Skeletal muscle satellite cell (primary cell): ENCODE data around the gene NSG2.

Experiments used
- H3K27me3 ChIP-seq: 2 replicates; pipeline ENCODE4 v1.7.0; 2013; ENCODE audit warnings: low read length; ENCODE audit not compliant: control insufficient read depth, insufficient read depth
- H3K36me3 ChIP-seq: 2 replicates; pipeline ENCODE4 v1.7.0; 2013; ENCODE audit warnings: mild to moderate bottlenecking, control low read depth, low read length; ENCODE audit not compliant: insufficient read depth
- H3K4me1 ChIP-seq: 2 replicates; pipeline ENCODE4 v1.7.0; 2013; ENCODE audit warnings: low read length; ENCODE audit not compliant: control insufficient read depth, insufficient read depth
- H3K4me2 ChIP-seq: 2 replicates; pipeline ENCODE4 v1.7.0; 2013; ENCODE audit warnings: mild to moderate bottlenecking, low read length
- H3K4me3 ChIP-seq: 2 replicates; pipeline ENCODE4 v1.7.0; 2013; ENCODE audit warnings: low read length
- H3K9ac ChIP-seq: 2 replicates; pipeline ENCODE4 v1.7.0; 2013; ENCODE audit warnings: mild to moderate bottlenecking, low read depth, low read length, moderate library complexity
- H3K9me3 ChIP-seq: replicated peaks from 2 replicates; pipeline ENCODE4 v1.7.0; 2013; ENCODE audit warnings: mild to moderate bottlenecking, control low read depth, low read length

The NSG2 gene

DNA sequence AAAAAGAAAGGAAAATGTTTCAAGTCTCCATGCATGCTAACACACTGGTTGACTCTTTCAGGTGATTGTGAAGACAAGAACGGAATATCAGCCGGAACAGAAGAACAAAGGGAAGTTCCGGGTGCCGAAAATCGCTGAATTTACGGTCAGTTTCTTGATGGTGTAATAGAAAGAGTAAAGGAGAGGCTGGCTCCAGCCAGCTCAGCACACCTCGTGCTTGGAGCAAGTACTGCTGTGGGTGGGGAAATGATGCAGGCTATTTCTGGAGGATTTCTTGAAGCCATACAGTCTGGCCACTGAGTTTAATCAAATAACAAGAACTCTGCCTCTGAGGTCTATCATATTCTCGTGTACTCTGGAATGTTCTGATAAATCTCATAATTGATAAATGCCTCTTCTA, 18.7 kb downstream of the NSG2 start:
- Histone ChIP-seq H3K4me2 (no peak overlapping the region), H3K27me3 (no peaks in the 10 kb centered on the region), H3K9ac (no peak overlapping the region), H3K36me3 (no peaks in the 10 kb centered on the region), H3K4me3 (no peak overlapping the region), H3K4me1 (no peaks in the 10 kb centered on the region), H3K9me3 (no peaks in the 10 kb centered on the region)

DNA sequence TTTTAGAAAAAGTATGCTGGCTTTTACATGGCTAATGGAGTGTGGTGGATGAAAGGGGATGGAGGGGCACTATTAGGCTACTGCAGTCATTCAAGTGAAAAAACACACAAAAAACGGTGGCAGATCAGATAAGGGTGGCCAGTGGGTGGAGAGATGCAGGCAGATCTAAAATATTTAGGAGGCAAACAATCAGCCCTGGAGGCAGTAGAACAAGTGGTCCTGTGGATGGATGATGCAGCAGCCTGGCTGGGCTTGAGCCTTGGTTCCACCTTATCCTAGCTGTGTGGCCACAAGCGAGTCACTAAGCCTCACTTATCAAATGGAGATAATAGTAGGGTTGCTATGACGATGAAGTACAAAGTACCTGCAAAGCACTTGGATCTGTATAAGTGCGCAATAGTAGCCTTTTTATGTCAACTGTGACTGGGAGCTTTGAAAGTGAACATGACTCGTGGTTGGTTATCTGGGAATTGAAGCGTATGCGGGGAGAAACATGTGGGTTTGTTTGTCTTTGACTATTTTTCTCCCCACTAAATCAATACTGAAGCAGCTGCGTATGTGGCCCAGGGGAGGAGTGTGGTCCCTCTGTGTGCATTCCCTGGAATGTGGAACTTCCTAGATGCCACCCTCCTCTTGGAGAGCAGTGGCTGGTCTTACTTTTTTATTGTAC, 20.2 kb downstream of the NSG2 start:
- no peaks in the 10 kb centered on the region for H3K4me1 ChIP-seq
- no peaks in the 10 kb centered on the region for H3K36me3 ChIP-seq
- H3K9me3 ChIP-seq = no peaks in the 10 kb centered on the region
- H3K4me2 ChIP-seq = no peak overlapping the region
- H3K4me3 ChIP-seq = no peak overlapping the region
- no peaks in the 10 kb centered on the region for H3K27me3 ChIP-seq
- no peak overlapping the region for H3K9ac ChIP-seq

GRCh38 chr5:174067499-174067898, 22.0 kb downstream of the NSG2 start:
- Histone ChIP-seq H3K9me3 (no peaks in the 10 kb centered on the region), H3K27me3 (no peaks in the 10 kb centered on the region), H3K9ac (no peak overlapping the region), H3K36me3 (no peaks in the 10 kb centered on the region), H3K4me3 (no peak overlapping the region), H3K4me1 (no peaks in the 10 kb centered on the region), H3K4me2 (no peak overlapping the region)

- H3K9ac ChIP-seq = no peak overlapping the region
- H3K4me2 ChIP-seq = no peak overlapping the region
- no peak overlapping the region for H3K4me3 ChIP-seq
- H3K9me3 ChIP-seq = no peaks in the 10 kb centered on the region
- no peaks in the 10 kb centered on the region for H3K36me3 ChIP-seq
- H3K27me3 ChIP-seq = no peaks in the 10 kb centered on the region
- H3K4me1 ChIP-seq = no peaks in the 10 kb centered on the region
Observed at GRCh38 chr5:174071484-174071883, 26.0 kb downstream of the NSG2 start.

DNA sequence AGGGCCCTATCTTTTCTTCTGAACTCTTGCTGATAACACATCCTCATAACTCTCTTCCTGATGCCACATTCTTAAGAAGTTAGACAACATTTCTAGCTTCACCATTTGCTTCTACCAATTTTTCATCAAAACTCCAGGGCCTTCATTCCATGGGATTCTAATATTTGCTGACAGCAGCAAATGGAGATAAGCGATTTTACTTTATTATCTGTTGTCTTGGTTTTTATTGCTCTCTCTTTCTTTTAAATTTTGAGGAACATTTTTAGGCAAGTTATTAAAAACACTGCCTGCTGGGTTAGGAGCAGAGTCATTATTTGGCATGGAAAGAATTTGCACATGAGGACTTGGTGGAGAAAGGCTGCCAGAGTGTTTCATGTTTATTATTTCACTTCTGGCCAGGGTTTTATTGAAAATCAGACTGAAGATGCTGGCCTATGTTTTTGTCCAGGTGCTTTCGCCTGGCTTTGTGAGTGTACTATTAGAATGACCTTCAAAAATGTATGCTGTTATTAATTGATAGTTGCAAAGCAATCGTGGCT, 27.7 kb downstream of the NSG2 start:
- Histone ChIP-seq H3K4me1 (no peaks in the 10 kb centered on the region), H3K9ac (no peak overlapping the region), H3K4me3 (no peak overlapping the region), H3K4me2 (no peak overlapping the region), H3K9me3 (no peaks in the 10 kb centered on the region), H3K36me3 (no peaks in the 10 kb centered on the region), H3K27me3 (no peaks in the 10 kb centered on the region)

DNA sequence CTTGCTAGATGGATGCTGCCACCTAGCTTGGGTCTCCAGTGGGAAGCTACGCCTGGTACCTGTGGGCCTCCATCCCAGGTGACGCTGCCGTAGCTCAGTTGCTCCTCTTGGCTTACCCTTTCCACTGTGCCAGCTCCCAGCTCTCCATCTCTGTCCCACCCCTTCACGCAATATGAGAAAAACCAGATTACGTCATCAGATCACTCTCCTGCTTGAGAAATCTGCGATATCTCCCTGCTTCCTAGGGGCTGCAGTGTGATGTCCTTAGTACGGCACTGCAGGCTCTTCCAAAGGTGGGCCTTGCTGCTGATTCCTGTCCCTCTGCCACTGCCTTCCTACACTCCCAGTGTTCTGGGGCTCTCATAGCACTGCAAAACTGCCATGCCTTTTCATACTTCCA, 28.9 kb downstream of the NSG2 start:
- Histone ChIP-seq H3K4me2 (no peak overlapping the region), H3K4me3 (no peak overlapping the region), H3K9ac (no peak overlapping the region), H3K36me3 (no peaks in the 10 kb centered on the region), H3K27me3 (no peaks in the 10 kb centered on the region), H3K9me3 (no peaks in the 10 kb centered on the region), H3K4me1 (no peaks in the 10 kb centered on the region)

DNA sequence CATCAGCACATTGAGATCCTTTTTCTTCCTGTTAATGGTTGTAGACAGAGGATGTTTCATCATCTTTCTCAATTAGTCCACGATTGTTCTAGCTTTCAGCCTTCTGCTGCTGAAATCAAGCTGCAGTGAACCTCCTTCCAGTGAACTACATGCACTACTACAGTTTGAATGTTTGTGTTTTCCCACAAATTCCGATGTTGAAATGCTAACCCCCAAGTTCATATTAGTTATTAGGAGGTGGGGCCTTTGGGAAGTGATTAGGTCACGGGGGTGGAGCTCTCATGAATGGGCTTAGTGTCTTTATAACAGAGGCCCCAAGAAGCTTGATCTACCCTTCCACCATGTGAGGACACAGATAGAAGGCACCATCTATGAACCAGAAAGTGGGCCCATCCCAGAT, 32.9 kb downstream of the NSG2 start:
- H3K4me3 ChIP-seq = no peak overlapping the region
- no peaks in the 10 kb centered on the region for H3K4me1 ChIP-seq
- H3K36me3 ChIP-seq = no peaks in the 10 kb centered on the region
- H3K4me2 ChIP-seq = no peak overlapping the region
- no peak overlapping the region for H3K9ac ChIP-seq
- no peaks in the 10 kb centered on the region for H3K9me3 ChIP-seq
- no peaks in the 10 kb centered on the region for H3K27me3 ChIP-seq

DNA sequence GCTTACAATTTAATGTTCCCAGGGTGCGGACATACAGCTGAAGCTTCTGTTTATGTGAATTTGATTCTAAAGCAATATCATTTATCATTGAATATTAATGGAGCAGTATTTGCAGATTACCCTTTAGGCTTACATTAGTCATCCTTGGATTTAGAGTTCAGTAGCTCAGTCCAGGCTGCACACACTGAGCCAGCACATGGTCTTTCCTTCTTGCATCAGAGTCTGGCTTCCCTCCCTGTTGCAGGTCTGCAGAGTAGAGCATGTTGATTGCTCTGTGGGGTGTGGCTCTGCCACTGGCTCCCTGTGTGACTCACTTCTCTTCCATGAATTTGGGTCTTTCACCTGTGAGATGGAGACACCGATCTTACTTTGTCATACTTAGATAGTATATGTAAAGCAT, 36.8 kb downstream of the NSG2 start:
- Histone ChIP-seq H3K4me2 (no peak overlapping the region), H3K4me1 (no peaks in the 10 kb centered on the region), H3K27me3 (no peaks in the 10 kb centered on the region), H3K36me3 (no peaks in the 10 kb centered on the region), H3K9me3 (no peaks in the 10 kb centered on the region), H3K4me3 (no peak overlapping the region), H3K9ac (no peak overlapping the region)

DNA sequence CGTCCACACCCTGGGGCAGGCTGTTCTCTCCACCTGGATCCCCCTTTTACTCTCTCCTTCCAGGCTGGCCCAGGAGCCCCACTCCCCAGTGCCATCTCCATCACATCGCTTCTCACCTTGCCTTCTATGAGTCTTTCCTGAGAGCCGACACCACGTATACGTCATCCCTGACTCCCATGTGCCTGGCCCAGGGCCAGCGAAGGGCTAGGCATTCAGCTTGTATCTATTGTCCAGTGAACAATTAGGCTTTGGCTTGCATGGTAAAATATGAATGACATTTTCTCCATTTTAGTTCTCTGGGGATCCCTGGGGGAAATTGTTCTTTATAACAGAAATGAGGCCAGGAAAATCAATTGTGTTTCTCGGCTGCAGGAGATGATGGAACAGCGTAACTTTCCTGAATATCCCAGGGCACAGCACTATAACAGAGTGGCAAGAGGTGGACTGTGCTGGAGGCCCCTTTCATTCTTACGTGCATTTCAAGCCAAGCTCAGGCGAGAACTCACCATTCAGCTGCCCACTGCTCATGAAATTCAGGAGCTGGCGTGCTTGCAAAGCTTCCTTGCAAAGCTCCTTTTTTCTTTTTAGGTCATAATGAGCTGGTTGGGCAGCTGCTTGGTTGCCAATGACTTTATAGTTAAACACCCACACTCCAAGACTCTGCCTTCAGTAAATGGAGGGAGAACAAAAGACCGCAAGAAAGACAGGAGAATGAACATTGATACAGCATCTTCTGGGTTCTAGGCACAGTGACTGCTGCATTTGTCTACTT, 37.7 kb downstream of the NSG2 start:
- Histone ChIP-seq H3K4me3 (no peak overlapping the region), H3K27me3 (no peaks in the 10 kb centered on the region), H3K9me3 (no peaks in the 10 kb centered on the region), H3K4me1 (no peaks in the 10 kb centered on the region), H3K36me3 (no peaks in the 10 kb centered on the region), H3K9ac (no peak overlapping the region), H3K4me2 (no peak overlapping the region)

DNA sequence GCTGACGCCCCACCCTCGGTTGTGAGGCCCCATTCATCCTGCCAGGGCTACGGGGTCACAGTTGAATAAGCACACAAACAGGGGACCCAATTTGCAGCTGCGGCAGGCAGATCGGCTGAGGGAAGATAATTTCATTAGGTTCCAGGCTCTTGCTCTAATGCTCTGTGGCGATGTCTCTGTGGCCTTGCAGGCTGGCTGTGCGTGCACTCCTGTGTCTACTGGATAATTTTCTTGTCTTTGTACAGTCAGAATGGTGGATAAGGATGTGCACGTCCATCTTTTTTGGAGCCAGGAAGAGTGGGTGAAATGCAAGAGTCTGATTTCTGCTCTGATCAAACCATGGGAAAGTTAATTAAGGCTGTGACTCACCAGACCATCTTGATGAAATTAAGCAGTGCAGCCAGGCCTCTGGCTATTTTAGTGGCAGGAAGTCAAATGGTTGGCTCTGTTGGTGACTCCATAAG, 39.2 kb downstream of the NSG2 start:
- Histone ChIP-seq H3K4me2 (no peak overlapping the region), H3K9ac (no peak overlapping the region), H3K27me3 (no peaks in the 10 kb centered on the region), H3K9me3 (no peaks in the 10 kb centered on the region), H3K36me3 (no peaks in the 10 kb centered on the region), H3K4me3 (no peak overlapping the region), H3K4me1 (no peaks in the 10 kb centered on the region)

DNA sequence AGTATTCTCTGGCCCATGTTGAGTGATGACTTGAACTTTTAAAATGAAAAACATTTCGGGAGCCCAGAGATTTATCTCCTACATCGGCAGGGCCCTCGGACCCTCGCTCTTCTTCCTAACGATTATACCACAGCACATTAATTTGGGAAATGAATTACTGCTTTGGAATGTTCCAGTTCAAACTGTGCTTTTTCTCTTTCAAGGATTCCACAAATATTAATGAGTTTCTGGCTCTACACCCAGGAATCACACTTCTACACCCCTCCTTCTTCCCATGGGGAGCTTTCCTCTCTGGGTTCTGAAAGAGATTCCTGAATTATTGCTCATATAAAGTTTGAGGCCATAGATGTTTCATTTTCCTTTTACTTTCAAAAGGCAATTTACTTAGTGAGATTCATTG, 41.2 kb downstream of the NSG2 start:
- H3K9me3 ChIP-seq = no peaks in the 10 kb centered on the region
- H3K27me3 ChIP-seq = no peaks in the 10 kb centered on the region
- H3K4me1 ChIP-seq = no peaks in the 10 kb centered on the region
- H3K36me3 ChIP-seq = no peaks in the 10 kb centered on the region
- no peak overlapping the region for H3K4me2 ChIP-seq
- no peak overlapping the region for H3K9ac ChIP-seq
- no peak overlapping the region for H3K4me3 ChIP-seq

GRCh38 chr5:174087783-174088182, 42.3 kb downstream of the NSG2 start:
- H3K4me3 ChIP-seq = no peak overlapping the region
- H3K4me2 ChIP-seq = no peak overlapping the region
- H3K9ac ChIP-seq = no peak overlapping the region
- no peaks in the 10 kb centered on the region for H3K27me3 ChIP-seq
- no peaks in the 10 kb centered on the region for H3K36me3 ChIP-seq
- H3K4me1 ChIP-seq = no peaks in the 10 kb centered on the region
- H3K9me3 ChIP-seq = no peaks in the 10 kb centered on the region
